ENCODE measurements around the gene L3MBTL3.

The L3MBTL3 gene

GRCh38 chr6:130026859-130027258 is 8.5 kb downstream of the L3MBTL3 start:
- DNase-seq (ENCODE audit: low read depth), result no peak
- no peak for TF ChIP-seq CTCF (conservative IDR thresholded peaks at IDR 0.05; ENCODE audit: low read depth, low read length)
- no peak overlapping the region for H3K4me3 ChIP-seq (ENCODE audit: low read length)

DNA sequence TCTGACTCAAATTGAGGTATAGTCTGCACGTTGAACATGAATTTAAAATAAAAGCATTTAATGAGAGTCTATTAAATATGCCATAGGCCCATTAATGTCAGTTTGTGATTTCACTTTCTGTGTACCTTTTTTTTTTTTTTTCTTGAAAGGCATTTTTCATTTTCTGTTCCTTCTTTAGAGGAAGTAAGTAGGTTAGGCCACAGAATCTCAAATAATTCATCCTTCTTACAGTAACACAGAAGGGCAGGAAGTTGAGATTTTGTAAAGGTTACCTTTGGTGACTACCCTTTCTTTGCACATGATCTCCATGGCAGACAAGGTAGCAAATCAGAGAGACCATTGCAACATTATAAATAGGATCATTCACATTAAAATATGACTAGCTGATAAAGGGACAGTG is 9.6 kb downstream of the L3MBTL3 start:
- H3K4me3 ChIP-seq (ENCODE audit: low read length), result no peak overlapping the region
- no peak for TF ChIP-seq CTCF (conservative IDR thresholded peaks at IDR 0.05; ENCODE audit: low read depth, low read length)
- no peak for DNase-seq (ENCODE audit: low read depth)

DNA sequence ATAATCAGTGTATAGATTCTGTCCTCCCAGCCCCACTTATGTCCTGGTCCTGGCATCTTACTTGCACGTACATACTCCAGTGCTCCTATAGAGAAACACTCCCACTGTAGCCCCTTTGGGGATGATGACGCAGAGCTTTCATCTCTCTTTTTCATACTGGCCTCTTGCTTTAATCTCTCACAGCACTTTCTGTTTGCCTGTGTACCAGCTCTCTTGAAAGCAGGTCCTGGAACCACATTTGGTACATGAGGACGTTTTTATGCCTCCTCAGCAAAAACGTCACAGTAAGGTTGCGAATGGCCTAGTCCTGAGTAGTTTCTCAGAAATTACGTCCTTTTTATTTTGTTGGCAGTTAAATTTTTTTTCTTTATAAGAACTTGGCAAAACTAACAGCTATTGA is 10.8 kb downstream of the L3MBTL3 start:
- no peak for DNase-seq (ENCODE audit: low read depth)
- H3K4me3 ChIP-seq (ENCODE audit: low read length), result no peak overlapping the region
- TF ChIP-seq CTCF (conservative IDR thresholded peaks at IDR 0.05; ENCODE audit: low read depth, low read length), result no peak

- H3K4me3 ChIP-seq (ENCODE audit: low read length), result no peak overlapping the region
- no peak for TF ChIP-seq CTCF (conservative IDR thresholded peaks at IDR 0.05; ENCODE audit: low read depth, low read length)
- no peak for DNase-seq (ENCODE audit: low read depth)
These were observed 14.5 kb downstream of the L3MBTL3 start for GRCh38 chr6:130032758-130033340.

DNA sequence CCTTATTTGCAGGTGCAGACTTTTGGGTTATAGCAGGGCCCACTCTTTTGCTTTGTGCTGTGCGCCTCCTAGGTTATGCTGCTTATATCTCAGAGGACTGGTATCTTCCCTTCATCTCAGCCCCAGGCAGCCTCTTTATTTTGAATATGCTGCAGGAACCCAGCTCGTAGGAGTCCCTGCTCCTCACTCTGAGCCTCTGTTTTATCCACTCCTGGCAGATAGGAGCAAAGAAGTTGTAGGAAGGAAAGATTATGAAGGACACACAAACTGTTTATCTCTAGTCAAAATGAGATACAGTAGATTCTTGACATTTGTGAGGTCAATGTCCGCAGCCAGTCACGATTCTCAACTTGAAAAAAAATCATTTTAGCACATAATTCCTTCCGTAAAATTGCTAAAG is 15.6 kb downstream of the L3MBTL3 start:
- no peak overlapping the region for H3K4me3 ChIP-seq (ENCODE audit: low read length)
- no peak for TF ChIP-seq CTCF (conservative IDR thresholded peaks at IDR 0.05; ENCODE audit: low read depth, low read length)
- no peak for DNase-seq (ENCODE audit: low read depth)

- TF ChIP-seq CTCF (conservative IDR thresholded peaks at IDR 0.05; ENCODE audit: low read depth, low read length), result no peak
- no peak overlapping the region for H3K4me3 ChIP-seq (ENCODE audit: low read length)
- no peak for DNase-seq (ENCODE audit: low read depth)
These were observed 16.2 kb downstream of the L3MBTL3 start for GRCh38 chr6:130034378-130035146.

DNA sequence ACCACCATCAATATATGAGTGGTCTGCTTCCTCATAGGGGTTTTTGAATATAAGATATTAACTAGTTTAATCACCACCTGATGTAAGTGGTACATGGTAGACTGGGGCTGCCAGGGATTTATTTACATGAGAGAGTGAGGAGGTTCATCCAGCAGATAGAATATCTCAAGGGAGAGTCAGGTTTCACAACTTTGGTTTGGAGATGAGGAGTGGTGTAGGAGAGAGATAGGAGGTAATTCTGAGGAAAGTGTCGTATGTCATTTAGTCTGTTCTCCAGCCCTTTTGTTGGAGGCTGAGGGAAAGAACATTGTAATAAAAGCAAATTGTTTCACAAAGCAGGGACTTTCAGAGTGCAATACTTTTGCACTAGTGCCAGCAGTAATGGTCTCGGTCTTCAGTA is 16.8 kb downstream of the L3MBTL3 start:
- H3K4me3 ChIP-seq (ENCODE audit: low read length), result no peak overlapping the region
- no peak for DNase-seq (ENCODE audit: low read depth)
- TF ChIP-seq CTCF (conservative IDR thresholded peaks at IDR 0.05; ENCODE audit: low read depth, low read length), result no peak
